Measurements from ENCODE around the gene AGAP1. TPM values are rescaled to one million over a fixed set of nuclear protein-coding genes. Genes with fewer than 3 reads are reported as not detected.

Gene AGAP1
- total RNA-seq, 1 donor from 2014 or later = 39.0 TPM

DNA sequence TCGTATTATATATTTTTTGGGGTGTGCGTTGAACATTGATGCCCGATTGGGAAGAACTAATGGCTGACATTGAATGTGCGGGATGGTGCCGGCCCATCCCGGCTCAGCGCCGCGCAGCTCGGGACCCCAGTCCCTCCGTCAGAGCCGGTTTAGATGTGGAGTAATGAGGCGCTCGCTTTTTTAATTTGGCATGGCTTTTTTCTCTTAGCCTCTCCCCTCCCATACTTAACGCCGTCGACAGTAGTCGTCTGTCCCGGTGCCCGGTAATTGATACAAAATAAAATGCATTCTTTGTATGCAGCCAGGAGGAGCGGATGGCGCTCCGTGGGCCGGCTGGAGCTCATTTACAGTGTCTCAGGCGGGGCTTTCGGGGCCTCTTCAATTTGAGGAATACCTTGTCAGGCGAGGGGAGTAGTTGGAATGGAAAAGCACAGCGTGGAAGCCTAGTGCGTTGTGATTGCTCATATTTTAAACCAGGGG, 465.1 kb downstream of the AGAP1 start:
- DNase-seq (ENCODE audit: low spot score) = no peak

DNA sequence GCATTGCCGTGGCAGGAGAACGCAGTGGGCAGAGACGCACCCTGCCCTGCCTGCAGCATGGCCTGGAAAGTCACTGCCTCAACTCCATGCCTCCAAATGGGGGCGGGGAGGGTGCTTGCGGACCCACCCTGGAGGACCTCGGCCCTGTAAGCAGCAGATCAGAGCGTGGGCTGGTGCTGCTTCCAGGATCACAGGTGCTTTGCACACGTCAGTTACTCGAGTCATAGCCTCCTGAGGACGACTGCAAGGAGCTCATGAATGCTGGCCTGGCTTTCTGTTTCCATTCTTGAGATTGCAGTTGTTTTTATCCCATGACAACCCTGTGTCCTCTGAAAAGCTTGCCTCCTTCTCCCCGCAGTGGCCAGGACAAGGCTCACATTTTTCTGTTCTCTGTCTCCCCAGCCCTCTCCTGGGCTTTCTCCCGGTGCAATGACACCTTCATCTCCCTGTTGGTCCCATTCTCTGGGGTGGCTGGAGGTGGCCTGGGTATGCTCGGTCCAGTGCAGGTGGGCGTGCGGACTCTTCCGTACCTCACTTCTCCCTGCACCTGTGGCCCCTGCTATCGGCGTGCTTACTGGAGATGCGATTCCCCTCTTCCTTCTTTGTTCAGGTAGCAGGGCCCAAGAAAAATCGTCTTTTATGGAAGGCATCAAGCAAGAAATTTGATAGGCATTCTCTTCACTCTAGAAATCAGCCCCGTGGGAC, 466.3 kb downstream of the AGAP1 start:
- peak overlapping the region; percentile 13 for H3K27ac Mint-ChIP-seq (ENCODE audit: unreplicated experiment)
- TF ChIP-seq, protein P1, sequence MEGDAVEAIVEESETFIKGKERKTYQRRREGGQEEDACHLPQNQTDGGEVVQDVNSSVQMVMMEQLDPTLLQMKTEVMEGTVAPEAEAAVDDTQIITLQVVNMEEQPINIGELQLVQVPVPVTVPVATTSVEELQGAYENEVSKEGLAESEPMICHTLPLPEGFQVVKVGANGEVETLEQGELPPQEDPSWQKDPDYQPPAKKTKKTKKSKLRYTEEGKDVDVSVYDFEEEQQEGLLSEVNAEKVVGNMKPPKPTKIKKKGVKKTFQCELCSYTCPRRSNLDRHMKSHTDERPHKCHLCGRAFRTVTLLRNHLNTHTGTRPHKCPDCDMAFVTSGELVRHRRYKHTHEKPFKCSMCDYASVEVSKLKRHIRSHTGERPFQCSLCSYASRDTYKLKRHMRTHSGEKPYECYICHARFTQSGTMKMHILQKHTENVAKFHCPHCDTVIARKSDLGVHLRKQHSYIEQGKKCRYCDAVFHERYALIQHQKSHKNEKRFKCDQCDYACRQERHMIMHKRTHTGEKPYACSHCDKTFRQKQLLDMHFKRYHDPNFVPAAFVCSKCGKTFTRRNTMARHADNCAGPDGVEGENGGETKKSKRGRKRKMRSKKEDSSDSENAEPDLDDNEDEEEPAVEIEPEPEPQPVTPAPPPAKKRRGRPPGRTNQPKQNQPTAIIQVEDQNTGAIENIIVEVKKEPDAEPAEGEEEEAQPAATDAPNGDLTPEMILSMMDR (IDR thresholded peaks at IDR 0.05) = no peak

More for the DNA sequence above, 465.1 kb downstream of the AGAP1 start:
- H3K36me3 Mint-ChIP-seq (ENCODE audit: low read depth) = peaks cover 9% of the 10 kb centered on the region
- peaks cover 20% of the 10 kb centered on the region for H3K4me1 Mint-ChIP-seq (ENCODE audit: low read depth)
- peak overlapping the region; percentile 56 for H3K4me3 Mint-ChIP-seq (ENCODE audit: unreplicated experiment)
- H3K27ac Mint-ChIP-seq (ENCODE audit: unreplicated experiment) = peak overlapping the region; percentile 76
- TF ChIP-seq, protein P1 (IDR thresholded peaks at IDR 0.05) = no peak
- no peaks in the 10 kb centered on the region for H3K27me3 Mint-ChIP-seq (ENCODE audit: low read depth)
- H3K9me3 Mint-ChIP-seq (ENCODE audit: low read depth) = no peaks in the 10 kb centered on the region

DNA sequence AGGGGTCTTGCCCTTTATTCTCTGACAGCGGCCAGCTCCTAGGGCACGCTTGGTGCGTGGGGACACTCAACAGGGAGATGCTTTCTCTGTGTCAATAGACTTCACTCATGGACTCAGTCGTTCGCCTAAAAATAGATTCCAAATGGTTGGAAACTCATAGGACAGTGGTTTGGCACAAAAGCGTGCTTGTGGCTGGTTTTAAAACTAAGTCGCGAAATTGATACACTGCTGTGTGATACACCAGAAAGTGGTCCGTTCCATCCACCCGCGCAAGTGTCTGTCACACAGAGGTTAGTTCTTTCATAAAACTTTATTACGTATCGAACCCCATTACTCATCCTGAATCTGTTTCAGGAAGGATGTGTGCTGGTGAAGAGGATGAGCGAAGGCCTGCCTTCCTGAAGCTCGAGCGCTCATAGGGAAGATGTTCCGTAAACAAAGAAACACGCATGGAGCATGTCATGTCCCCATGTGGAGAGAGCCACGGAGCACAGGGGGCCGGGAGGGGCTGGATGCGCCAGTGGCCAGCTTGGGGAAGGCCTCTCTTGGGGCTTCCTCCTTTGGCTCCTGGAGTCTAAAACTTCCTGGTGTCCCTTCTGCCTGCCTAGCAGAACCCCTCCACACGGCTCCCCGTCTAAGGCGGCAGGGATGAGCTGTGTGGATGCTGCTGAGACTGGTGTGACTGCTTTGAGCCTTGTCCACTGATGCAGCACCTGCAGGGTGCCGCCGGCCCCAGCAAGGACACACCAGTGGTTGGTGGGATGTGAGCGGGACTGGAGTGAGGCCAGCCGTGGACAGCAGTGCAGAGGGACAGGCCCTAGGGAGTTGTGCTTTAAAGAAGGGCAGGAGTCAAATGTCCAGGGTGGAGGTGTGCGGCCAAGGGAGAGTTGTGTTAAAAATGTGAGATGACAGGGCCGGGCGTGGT, 467.1 kb downstream of the AGAP1 start:
- DNase-seq (ENCODE audit: low spot score) = no peak
- H3K36me3 Mint-ChIP-seq (ENCODE audit: low read depth) = peaks cover 9% of the 10 kb centered on the region
- H3K27me3 Mint-ChIP-seq (ENCODE audit: low read depth) = no peaks in the 10 kb centered on the region
- H3K9me3 Mint-ChIP-seq (ENCODE audit: low read depth) = no peaks in the 10 kb centered on the region
- H3K27ac Mint-ChIP-seq (ENCODE audit: unreplicated experiment) = no peak overlapping the region
- H3K4me3 Mint-ChIP-seq (ENCODE audit: unreplicated experiment) = no peak overlapping the region
- TF ChIP-seq, protein P1 (IDR thresholded peaks at IDR 0.05) = no peak
- peaks cover 20% of the 10 kb centered on the region for H3K4me1 Mint-ChIP-seq (ENCODE audit: low read depth)

More for the DNA sequence above, 466.3 kb downstream of the AGAP1 start:
- peaks cover 20% of the 10 kb centered on the region for H3K4me1 Mint-ChIP-seq (ENCODE audit: low read depth)
- no peak for DNase-seq (ENCODE audit: low spot score)
- H3K4me3 Mint-ChIP-seq (ENCODE audit: unreplicated experiment) = no peak overlapping the region
- H3K27me3 Mint-ChIP-seq (ENCODE audit: low read depth) = no peaks in the 10 kb centered on the region
- H3K9me3 Mint-ChIP-seq (ENCODE audit: low read depth) = no peaks in the 10 kb centered on the region
- peaks cover 9% of the 10 kb centered on the region for H3K36me3 Mint-ChIP-seq (ENCODE audit: low read depth)

DNA sequence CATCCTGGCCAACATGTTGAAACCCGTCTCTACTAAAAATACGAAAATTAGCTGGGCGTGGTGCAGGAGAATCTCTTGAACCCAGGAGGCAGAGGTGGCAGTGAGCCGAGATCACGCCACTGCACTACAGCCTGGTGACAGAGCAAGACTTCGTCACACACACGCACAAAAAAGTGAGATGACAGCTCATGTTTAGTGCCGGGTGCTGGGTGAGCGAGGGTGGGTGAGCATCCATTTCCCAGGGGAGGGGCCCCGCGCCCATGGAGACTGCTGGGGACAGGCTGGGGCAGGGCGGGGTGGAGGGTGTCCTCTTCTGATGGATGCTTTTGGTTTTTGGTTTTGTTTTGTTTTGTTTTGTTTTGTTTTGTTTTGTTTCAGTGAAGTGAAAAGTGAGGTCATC, 467.9 kb downstream of the AGAP1 start:
- Mint-ChIP-seq H3K27ac (ENCODE audit: unreplicated experiment) (no peak overlapping the region), H3K27me3 (ENCODE audit: low read depth) (no peaks in the 10 kb centered on the region)

More for the DNA sequence above, 467.9 kb downstream of the AGAP1 start:
- TF ChIP-seq, protein P1 (IDR thresholded peaks at IDR 0.05) = no peak
- no peak overlapping the region for H3K4me3 Mint-ChIP-seq (ENCODE audit: unreplicated experiment)
- H3K9me3 Mint-ChIP-seq (ENCODE audit: low read depth) = no peaks in the 10 kb centered on the region
- peaks cover 20% of the 10 kb centered on the region for H3K4me1 Mint-ChIP-seq (ENCODE audit: low read depth)
- H3K36me3 Mint-ChIP-seq (ENCODE audit: low read depth) = peaks cover 10% of the 10 kb centered on the region
- DNase-seq (ENCODE audit: low spot score) = no peak
